HepG2 (cell line): ENCODE measurements around the gene TXNL4A. TPM values are rescaled to one million over a fixed set of nuclear protein-coding genes. Genes with fewer than 3 reads are reported as not detected.
A peak's percentile ranks its signal among the peaks of the same experiment; 100 is the strongest.

Source experiments
- BATF2 ChIP-seq: sonication (generic); formaldehyde crosslinking; IDR thresholded peaks from 2 replicates; pipeline ENCODE4 v1.8.0; 2022; ENCODE audit warnings: mild to moderate bottlenecking, missing genetic modification reagents, moderate library complexity
- BRD4 ChIP-seq: sonication (generic); formaldehyde crosslinking; IDR thresholded peaks from 2 replicates; pipeline ENCODE4 v1.4.0; 2020; ENCODE audit warnings: missing genetic modification reagents
- NCOA5 ChIP-seq: sonication (generic); formaldehyde crosslinking; IDR thresholded peaks from 2 replicates; pipeline ENCODE4 v1.4.0; 2020; ENCODE audit warnings: missing genetic modification reagents
- PCBP1 ChIP-seq: fragments of 200-400 bp; formaldehyde crosslinking; IDR thresholded peaks from 2 replicates; pipeline ENCODE4 v1.6.1; 2017; ENCODE audit warnings: mild to moderate bottlenecking, low read depth, low read length, borderline replicate concordance
- PCBP2 ChIP-seq: fragments of 200-400 bp; formaldehyde crosslinking; optimal IDR thresholded peaks from 2 replicates; pipeline ENCODE3; 2018; ENCODE audit warnings: low read length, low read depth; ENCODE audit not compliant: poor library complexity, severe bottlenecking
- PRDM4 ChIP-seq: sonication (generic); formaldehyde crosslinking; IDR thresholded peaks from 2 replicates; pipeline ENCODE4 v1.9.0; 2021; ENCODE audit warnings: missing genetic modification reagents, borderline replicate concordance
- SIX4 ChIP-seq: sonication (generic); formaldehyde crosslinking; IDR thresholded peaks from 2 replicates; pipeline ENCODE4 v1.4.0; 2020; ENCODE audit warnings: missing genetic modification reagents
- SMAD3 ChIP-seq: sonication (generic); formaldehyde crosslinking; IDR thresholded peaks from 2 replicates; pipeline ENCODE4 v1.4.0; 2020; ENCODE audit warnings: missing genetic modification reagents
- SP1 ChIP-seq, 2 experiments: fragments of 450-650 bp in 1 of 2; sonication (generic) in 1 of 2; formaldehyde crosslinking in 1 of 2; IDR thresholded peaks; 2 replicates each; pipeline versions ENCODE4 v1.4.0 to v1.6.1; 2016 to 2020; ENCODE audit warnings: missing genetic modification reagents in 1 of 2
- SRY ChIP-seq: sonication (generic); formaldehyde crosslinking; IDR thresholded peaks from 2 replicates; pipeline ENCODE4 v1.8.0; 2022; ENCODE audit warnings: mild to moderate bottlenecking, missing genetic modification reagents
- ZBTB1 ChIP-seq: sonication (generic); formaldehyde crosslinking; IDR thresholded peaks from 2 replicates; pipeline ENCODE4 v1.4.0; 2020; ENCODE audit warnings: missing genetic modification reagents, borderline replicate concordance
- ZBTB26 ChIP-seq: IDR thresholded peaks from 2 replicates; pipeline ENCODE4 v1.6.1; 2016; ENCODE audit warnings: missing compliant biosample characterization, missing genetic modification reagents, borderline replicate concordance
- ZHX2 ChIP-seq, 2 experiments: sonication (generic) in 1 of 2; formaldehyde crosslinking in 1 of 2; IDR thresholded peaks; 2 replicates each; pipeline versions ENCODE4 v1.6.1 to v1.9.0; 2014 to 2022; ENCODE audit warnings: antibody characterized with exemption in 1 of 2, borderline replicate concordance in 1 of 2, inconsistent platforms in 1 of 2, low read depth in 1 of 2, missing genetic modification reagents in 1 of 2
- ZNF362 ChIP-seq: sonication (generic); formaldehyde crosslinking; IDR thresholded peaks from 2 replicates; pipeline ENCODE4 v1.4.0; 2020; ENCODE audit warnings: missing genetic modification reagents, mild to moderate bottlenecking, borderline replicate concordance
- ZNF709 ChIP-seq: sonication (generic); formaldehyde crosslinking; IDR thresholded peaks from 2 replicates; pipeline ENCODE4 v1.5.0; 2020; ENCODE audit warnings: mild to moderate bottlenecking, missing genetic modification reagents
- polyA plus RNA-seq, 8 experiments: library from polyadenylated mRNA; depleted of rRNA in 3 of 8; stranded (reverse) in 7 of 8; unstranded in 1 of 8; fragments of >200 nt; fragmentation: Illumina TruSeq in 4 of 8; extraction: Trizol in 4 of 8; gene quantifications; 2 replicates each; pipeline versions ENCODE4 v1.2.1 to v1.2.3, GENCODE V29; 2011 to 2016; ENCODE audit warnings: low read depth in 4 of 8, missing spikeins in 1 of 8, mixed read lengths in 1 of 8; ENCODE audit not compliant: insufficient read depth in 1 of 8
- total RNA-seq, 5 experiments: library from RNA; depleted of rRNA; stranded (reverse); fragments of >200 nt; fragmentation: Illumina TruSeq; extraction: Trizol; gene quantifications; 2 replicates each; pipeline ENCODE4 v1.2.3, GENCODE V29; 2016; ENCODE audit warnings: low read depth in 1 of 5

TXNL4A gene
- total and polyA plus RNA-seq, 2 of the 13 experiments (the other 11 are each of a cell fraction or from before 2014, with no cell fraction given), result 172 to 202 TPM

- TF ChIP-seq SIX4, result no peak
- TF ChIP-seq SMAD3 (CRISPR knock-in tag), result no peak
- TF ChIP-seq PCBP1, result no peak
- TF ChIP-seq ZNF709 (CRISPR knock-in tag), result peak; percentile 77
- no peak for TF ChIP-seq ZHX2 (IDR thresholded peaks at IDR 0.05; ENCODE audit: low read depth)
- no peak for TF ChIP-seq ZHX2 (CRISPR knock-in tag; IDR thresholded peaks at IDR 0.05; ENCODE audit: borderline replicate concordance)
- peak; percentile 70 for TF ChIP-seq SRY (CRISPR knock-in tag)
- TF ChIP-seq NCOA5 (CRISPR knock-in tag), result no peak
- TF ChIP-seq ZNF362 (CRISPR knock-in tag), result no peak
- TF ChIP-seq ZBTB26, result no peak
- no peak for TF ChIP-seq BRD4 (CRISPR knock-in tag)
- peak; percentile 52 for TF ChIP-seq BATF2 (CRISPR knock-in tag)
- TF ChIP-seq ZBTB1 (CRISPR knock-in tag), result no peak
- TF ChIP-seq SP1 (IDR thresholded peaks at IDR 0.05), result peak; percentile 86
- peak; percentile 46; the same call in 1 of the 2 replicates for TF ChIP-seq SP1 (CRISPR knock-in tag; IDR thresholded peaks at IDR 0.05)
- no peak for TF ChIP-seq PRDM4
- TF ChIP-seq PCBP2, result no peak
These were observed 45.1 kb upstream of the TXNL4A start (continued) for GRCh38 chr18:80033181-80034067.
